Activated CD4-positive, alpha-beta memory T cell treated with anti-CD3 and anti-CD28 coated beads for 36 hours (primary cell): Measurements from ENCODE around the gene LAMB1. TPM values are rescaled to one million over a fixed set of nuclear protein-coding genes. Genes with fewer than 3 reads are reported as not detected.

ENCODE experiments used
- CTCF ChIA-PET: fragments of 350-600 bp; sonication (Branson Sonifier 250); formaldehyde crosslinking; loops from one replicate; lab custom pipeline; 2021; ENCODE audit warnings: antibody characterized with exemption, inconsistent platforms; lab: Charles Lee
- POLR2A ChIA-PET: fragments of 350-600 bp; sonication (Branson Sonifier 250); formaldehyde crosslinking; loops from one replicate; lab custom pipeline; 2021; ENCODE audit warnings: antibody characterized with exemption; lab: Charles Lee
- DNase-seq: peaks from one replicate; pipeline ENCODE4 v3.0.0-alpha.2; 2020
- H3K27ac Mint-ChIP-seq: one replicate; pipeline ENCODE4 v1.8.0; 2021; ENCODE audit warnings: mixed read lengths
- H3K27me3 Mint-ChIP-seq: one replicate; pipeline ENCODE4 v1.8.0; 2021; ENCODE audit warnings: mixed read lengths
- H3K36me3 Mint-ChIP-seq: one replicate; pipeline ENCODE4 v1.8.0; 2021; ENCODE audit warnings: mixed read lengths
- H3K4me1 Mint-ChIP-seq: one replicate; pipeline ENCODE4 v1.8.0; 2021; ENCODE audit warnings: low read depth, mixed read lengths
- H3K4me3 Mint-ChIP-seq: one replicate; pipeline ENCODE4 v1.8.0; 2021; ENCODE audit warnings: mild to moderate bottlenecking, mixed read lengths
- H3K9me3 Mint-ChIP-seq: one replicate; pipeline ENCODE4 v1.8.0; 2021; ENCODE audit warnings: mixed read lengths
- intact Hi-C: fragments of 100-400 bp; cut with micrococcal nuclease; formaldehyde crosslinking; loops from one replicate; pipeline ENCODE4 v1.15.1; 2023
- total RNA-seq, 2 experiments: library from RNA; stranded (reverse); gene quantifications; one replicate each; pipeline ENCODE4 v1.2.3, GENCODE V29; 2021

LAMB1 gene
- total RNA-seq, 2 experiments from 2014 or later, result not detected

- CTCF ChIA-PET, result interaction anchor here (0.6 to 1.3 kb wide), 4 partner anchors 11 to 629 kb away, joined by 3 read pairs; no protein-coding TSS in a partner anchor
- peaks cover 3% of the 10 kb centered on the region for H3K27me3 Mint-ChIP-seq
- H3K36me3 Mint-ChIP-seq, result no peaks in the 10 kb centered on the region
- intact Hi-C loops, result no loop called here
- H3K9me3 Mint-ChIP-seq, result no peaks in the 10 kb centered on the region
- POLR2A ChIA-PET, result no interaction called here
- H3K4me1 Mint-ChIP-seq, result peaks cover 2% of the 10 kb centered on the region
- H3K4me3 Mint-ChIP-seq, result no peak overlapping the region
- peak; percentile 12 for DNase-seq
- H3K27ac Mint-ChIP-seq, result no peak overlapping the region
Measured at GRCh38 chr7:108016841-108017775, 14.1 kb upstream of the LAMB1 start.

- intact Hi-C loops, result no loop called here
- ChIA-PET CTCF (interaction anchor here (0.6 to 1.2 kb wide), 3 partner anchors 9 to 737 kb away, joined by 3 read pairs; no protein-coding TSS in a partner anchor), POLR2A (no interaction called here)
- H3K27ac Mint-ChIP-seq, result no peak overlapping the region
- H3K4me3 Mint-ChIP-seq, result no peak overlapping the region
- no peak for DNase-seq
- no peaks in the 10 kb centered on the region for H3K36me3 Mint-ChIP-seq
- peaks cover 2% of the 10 kb centered on the region for H3K4me1 Mint-ChIP-seq
- H3K9me3 Mint-ChIP-seq, result no peaks in the 10 kb centered on the region
- peaks cover 3% of the 10 kb centered on the region for H3K27me3 Mint-ChIP-seq
Measured at GRCh38 chr7:108015740-108016139, 12.8 kb upstream of the LAMB1 start.

- intact Hi-C loops, result no loop called here
- peaks cover 2% of the 10 kb centered on the region for H3K4me1 Mint-ChIP-seq
- H3K36me3 Mint-ChIP-seq, result no peaks in the 10 kb centered on the region
- ChIA-PET POLR2A (no interaction called here), CTCF (interaction anchor here (0.6 to 1.1 kb wide), 2 partner anchors 39 to 736 kb away, joined by 3 read pairs; no protein-coding TSS in a partner anchor)
- H3K9me3 Mint-ChIP-seq, result no peaks in the 10 kb centered on the region
- H3K27me3 Mint-ChIP-seq, result peaks cover 3% of the 10 kb centered on the region
- H3K27ac Mint-ChIP-seq, result no peak overlapping the region
- H3K4me3 Mint-ChIP-seq, result no peak overlapping the region
- DNase-seq, result no peak
Measured at GRCh38 chr7:108014747-108015682, 12.1 kb upstream of the LAMB1 start.

GRCh38 chr7:108014215-108014614 lies 11.3 kb upstream of the LAMB1 start:
- Mint-ChIP-seq H3K4me3 (no peak overlapping the region), H3K27me3 (peaks cover 3% of the 10 kb centered on the region), H3K4me1 (peaks cover 2% of the 10 kb centered on the region), H3K36me3 (no peaks in the 10 kb centered on the region), H3K9me3 (no peaks in the 10 kb centered on the region), H3K27ac (no peak overlapping the region)
- intact Hi-C loops, result no loop called here
- ChIA-PET CTCF (no interaction called here), POLR2A (no interaction called here)
- no peak for DNase-seq

- peaks cover 3% of the 10 kb centered on the region for H3K27me3 Mint-ChIP-seq
- POLR2A ChIA-PET, result no interaction called here
- H3K36me3 Mint-ChIP-seq, result no peaks in the 10 kb centered on the region
- H3K4me1 Mint-ChIP-seq, result peaks cover 2% of the 10 kb centered on the region
- no peak for DNase-seq
- H3K4me3 Mint-ChIP-seq, result no peak overlapping the region
- no peaks in the 10 kb centered on the region for H3K9me3 Mint-ChIP-seq
- CTCF ChIA-PET, result no interaction called here
- intact Hi-C loops, result no loop called here
- no peak overlapping the region for H3K27ac Mint-ChIP-seq
Measured at GRCh38 chr7:108012499-108013430, 9.8 kb upstream of the LAMB1 start.

GRCh38 chr7:108010377-108010776 lies 7.4 kb upstream of the LAMB1 start:
- H3K27ac Mint-ChIP-seq, result no peak overlapping the region
- H3K27me3 Mint-ChIP-seq, result peaks cover 12% of the 10 kb centered on the region
- CTCF ChIA-PET, result no interaction called here
- H3K4me3 Mint-ChIP-seq, result no peak overlapping the region
- no peaks in the 10 kb centered on the region for H3K9me3 Mint-ChIP-seq
- no peak for DNase-seq
- POLR2A ChIA-PET, result no interaction called here
- H3K36me3 Mint-ChIP-seq, result no peaks in the 10 kb centered on the region
- intact Hi-C loops, result no loop called here
- no peaks in the 10 kb centered on the region for H3K4me1 Mint-ChIP-seq

- Mint-ChIP-seq H3K36me3 (no peaks in the 10 kb centered on the region), H3K4me3 (no peak overlapping the region), H3K9me3 (no peaks in the 10 kb centered on the region), H3K27me3 (peaks cover 16% of the 10 kb centered on the region), H3K27ac (no peak overlapping the region), H3K4me1 (no peaks in the 10 kb centered on the region)
- CTCF ChIA-PET, result no interaction called here
- DNase-seq, result no peak
- POLR2A ChIA-PET, result no interaction called here
- intact Hi-C loops, result no loop called here
Measured at GRCh38 chr7:108009873-108010272, 6.9 kb upstream of the LAMB1 start.

- intact Hi-C loops, result no loop called here
- DNase-seq, result no peak
- Mint-ChIP-seq H3K9me3 (no peaks in the 10 kb centered on the region), H3K27me3 (peaks cover 24% of the 10 kb centered on the region), H3K4me1 (peaks cover 4% of the 10 kb centered on the region), H3K36me3 (no peaks in the 10 kb centered on the region), H3K4me3 (no peak overlapping the region), H3K27ac (no peak overlapping the region)
- ChIA-PET CTCF (no interaction called here), POLR2A (no interaction called here)
Measured at GRCh38 chr7:108008827-108009226, 5.9 kb upstream of the LAMB1 start.

- Mint-ChIP-seq H3K27me3 (peaks cover 29% of the 10 kb centered on the region), H3K9me3 (no peaks in the 10 kb centered on the region), H3K4me1 (peaks cover 4% of the 10 kb centered on the region), H3K36me3 (no peaks in the 10 kb centered on the region), H3K4me3 (no peak overlapping the region), H3K27ac (no peak overlapping the region)
- POLR2A ChIA-PET, result no interaction called here
- CTCF ChIA-PET, result no interaction called here
- intact Hi-C loops, result no loop called here
- DNase-seq, result no peak
Measured at GRCh38 chr7:108008240-108008639, 5.3 kb upstream of the LAMB1 start.

- ChIA-PET POLR2A (no interaction called here), CTCF (no interaction called here)
- peaks cover 31% of the 10 kb centered on the region for H3K27me3 Mint-ChIP-seq
- H3K27ac Mint-ChIP-seq, result no peak overlapping the region
- peaks cover 5% of the 10 kb centered on the region for H3K4me1 Mint-ChIP-seq
- no peak overlapping the region for H3K4me3 Mint-ChIP-seq
- H3K9me3 Mint-ChIP-seq, result no peaks in the 10 kb centered on the region
- DNase-seq, result no peak
- intact Hi-C loops, result no loop called here
- H3K36me3 Mint-ChIP-seq, result no peaks in the 10 kb centered on the region
Measured at GRCh38 chr7:108007762-108008161, 4.8 kb upstream of the LAMB1 start.

- no peak overlapping the region for H3K4me3 Mint-ChIP-seq
- H3K27ac Mint-ChIP-seq, result no peak overlapping the region
- DNase-seq, result no peak
- intact Hi-C loops, result no loop called here
- ChIA-PET POLR2A (no interaction called here), CTCF (no interaction called here)
- H3K9me3 Mint-ChIP-seq, result no peaks in the 10 kb centered on the region
- H3K27me3 Mint-ChIP-seq, result peaks cover 34% of the 10 kb centered on the region
- peaks cover 7% of the 10 kb centered on the region for H3K4me1 Mint-ChIP-seq
- H3K36me3 Mint-ChIP-seq, result no peaks in the 10 kb centered on the region
Measured at GRCh38 chr7:108007261-108007660, 4.3 kb upstream of the LAMB1 start.
